A549 (cell line): ENCODE measurements around the gene GH2.
"Not testable (repeated sequence)": the region's sequence is repeated elsewhere in the genome, so short reads cannot be mapped to it uniquely, and the experiment has no call there.

Experiments
- CTCF ChIP-seq: fragments of >200 bp; sonication (Bioruptor Twin); formaldehyde crosslinking; IDR thresholded peaks from 3 replicates; pipeline ENCODE4 v1.5.1; 2016
- KDM5A ChIP-seq: fragments of 200-600 bp; sonication (generic); IDR thresholded peaks from 2 replicates; pipeline ENCODE4 v1.6.1; 2016; ENCODE audit warnings: antibody characterized with exemption, mild to moderate bottlenecking
- NR3C1 ChIP-seq: fragments of >200 bp; sonication (Bioruptor Twin); formaldehyde crosslinking; IDR thresholded peaks from 3 replicates; pipeline ENCODE4 v1.6.1; 2017
- PBX3 ChIP-seq: IDR thresholded peaks from 2 replicates; pipeline ENCODE4 v1.6.1; 2012
- POLR2A ChIP-seq: IDR thresholded peaks from 2 replicates; pipeline ENCODE4 v1.6.1; 2012; ENCODE audit warnings: mild to moderate bottlenecking, low read length
- RAD21 ChIP-seq, 2 experiments: fragments of >200 bp in 1 of 2; sonication (Bioruptor Twin) in 1 of 2; formaldehyde crosslinking in 1 of 2; IDR thresholded peaks in 1 of 2; conservative IDR thresholded peaks in 1 of 2; 2 replicates in 1 of 2; 3 replicates in 1 of 2; pipeline ENCODE4 v1.6.1; 2012 to 2018; ENCODE audit warnings: inconsistent platforms in 1 of 2

DNA sequence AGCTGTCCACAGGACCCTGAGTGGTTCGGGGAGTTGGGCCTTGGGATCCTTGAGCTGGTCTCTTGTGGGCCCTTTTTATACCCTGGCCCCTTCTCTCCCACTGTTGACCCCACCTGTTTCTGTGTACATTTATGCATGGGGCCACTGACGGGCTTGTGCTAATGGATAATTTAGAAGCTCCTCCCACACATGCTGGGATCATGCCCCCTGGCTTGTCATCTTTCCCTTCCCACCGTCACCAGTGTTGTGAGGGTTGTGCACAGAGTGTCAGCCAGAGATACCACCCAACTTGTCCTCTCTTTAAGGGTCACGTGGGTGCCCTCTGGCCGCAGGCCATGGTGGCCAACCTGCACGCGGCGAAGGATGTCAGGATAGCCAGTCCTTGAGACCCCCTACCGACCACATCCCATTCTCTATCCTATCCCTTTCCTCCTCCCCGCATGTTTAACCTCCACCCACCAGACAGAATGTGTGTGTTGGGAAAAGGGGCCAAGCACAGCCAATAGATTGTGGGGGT lies 37.1 kb upstream of the GH2 start, which contains the start of gene GH1:
- not testable (repeated sequence) for TF ChIP-seq POLR2A; KDM5A; NR3C1; RAD21 (conservative IDR thresholded peaks at IDR 0.05 in 1 of 2, IDR thresholded peaks at IDR 0.05 in 1 of 2); CTCF; PBX3
